Activated naive CD4-positive, alpha-beta T cell treated with anti-CD3 and anti-CD28 coated beads, Interleukin-2, amount 50 U/mL, for 24 hours (primary cell): ENCODE data around the gene PIGL.
A peak's percentile ranks its signal among the peaks of the same experiment; 100 is the strongest.
"Not testable (repeated sequence)": the region's sequence is repeated elsewhere in the genome, so short reads cannot be mapped to it uniquely, and the experiment has no call there.

Experiments
- H3K27ac Mint-ChIP-seq: one replicate; pipeline ENCODE4 v1.8.0; 2021; ENCODE audit warnings: mild to moderate bottlenecking, mixed read lengths
- H3K27me3 Mint-ChIP-seq: one replicate; pipeline ENCODE4 v1.8.0; 2021; ENCODE audit warnings: mixed read lengths
- H3K36me3 Mint-ChIP-seq: one replicate; pipeline ENCODE4 v1.8.0; 2021; ENCODE audit warnings: mixed read lengths
- H3K4me1 Mint-ChIP-seq: one replicate; pipeline ENCODE4 v1.8.0; 2021; ENCODE audit warnings: mixed read lengths
- H3K4me3 Mint-ChIP-seq: one replicate; pipeline ENCODE4 v1.8.0; 2021; ENCODE audit warnings: mild to moderate bottlenecking, mixed read lengths
- H3K9me3 Mint-ChIP-seq: one replicate; pipeline ENCODE4 v1.8.0; 2021; ENCODE audit warnings: mixed read lengths

PIGL gene

GRCh38 chr17:16302856-16303255, 85.8 kb downstream of the PIGL start:
- no peak overlapping the region for H3K4me3 Mint-ChIP-seq
- peaks cover 5% of the 10 kb centered on the region for H3K36me3 Mint-ChIP-seq
- peaks cover 7% of the 10 kb centered on the region for H3K4me1 Mint-ChIP-seq
- no peak overlapping the region for H3K27ac Mint-ChIP-seq
- H3K9me3 Mint-ChIP-seq: no peaks in the 10 kb centered on the region
- H3K27me3 Mint-ChIP-seq: no peaks in the 10 kb centered on the region

DNA sequence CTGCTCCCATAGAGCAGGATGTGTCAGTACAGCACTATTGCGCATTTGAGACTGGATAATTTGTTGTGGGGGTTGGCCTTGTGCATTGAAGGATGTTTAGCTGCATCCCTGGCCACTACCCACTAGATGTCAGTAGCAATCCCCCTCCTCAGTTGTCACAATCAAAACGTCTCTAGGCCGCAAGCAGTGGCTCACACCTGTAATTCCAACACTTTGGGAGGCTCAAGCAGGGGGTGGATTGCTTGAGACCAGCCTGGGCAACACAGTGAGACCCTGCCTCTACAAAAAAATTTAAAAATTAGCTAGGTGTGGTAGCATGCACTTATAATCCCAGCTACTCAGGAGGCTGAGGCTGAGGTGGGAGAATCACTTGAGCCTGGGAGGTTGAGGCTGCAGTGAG, 87.8 kb downstream of the PIGL start:
- Mint-ChIP-seq H3K27ac (no peak overlapping the region), H3K4me1 (no peaks in the 10 kb centered on the region), H3K4me3 (no peak overlapping the region), H3K9me3 (no peaks in the 10 kb centered on the region), H3K27me3 (no peaks in the 10 kb centered on the region), H3K36me3 (peaks cover 5% of the 10 kb centered on the region)

- Mint-ChIP-seq H3K36me3 (peaks cover 11% of the 10 kb centered on the region), H3K9me3 (no peaks in the 10 kb centered on the region), H3K27me3 (no peaks in the 10 kb centered on the region), H3K4me1 (peaks cover 11% of the 10 kb centered on the region), H3K27ac (no peak overlapping the region), H3K4me3 (no peak overlapping the region)
Measured at GRCh38 chr17:16306211-16306610, 89.2 kb downstream of the PIGL start.

- H3K27ac Mint-ChIP-seq, H3K27me3 Mint-ChIP-seq, H3K4me3 Mint-ChIP-seq, H3K9me3 Mint-ChIP-seq: not testable (repeated sequence)
- H3K36me3 Mint-ChIP-seq: peaks cover 12% of the 10 kb centered on the region
- H3K4me1 Mint-ChIP-seq: peaks cover 11% of the 10 kb centered on the region
Measured at GRCh38 chr17:16312061-16312460, 95.1 kb downstream of the PIGL start.

- Mint-ChIP-seq H3K27ac (peak overlapping the region; percentile 55), H3K36me3 (peaks cover 13% of the 10 kb centered on the region), H3K4me1 (peaks cover 11% of the 10 kb centered on the region), H3K27me3 (no peaks in the 10 kb centered on the region), H3K4me3 (no peak overlapping the region), H3K9me3 (no peaks in the 10 kb centered on the region)
Measured at GRCh38 chr17:16313139-16314090, 96.4 kb downstream of the PIGL start.

GRCh38 chr17:16314189-16314588, 97.2 kb downstream of the PIGL start:
- H3K9me3 Mint-ChIP-seq: no peaks in the 10 kb centered on the region
- H3K27me3 Mint-ChIP-seq: no peaks in the 10 kb centered on the region
- H3K4me1 Mint-ChIP-seq: peaks cover 11% of the 10 kb centered on the region
- H3K36me3 Mint-ChIP-seq: peaks cover 13% of the 10 kb centered on the region
- H3K4me3 Mint-ChIP-seq: no peak overlapping the region
- peak overlapping the region; percentile 55 for H3K27ac Mint-ChIP-seq

DNA sequence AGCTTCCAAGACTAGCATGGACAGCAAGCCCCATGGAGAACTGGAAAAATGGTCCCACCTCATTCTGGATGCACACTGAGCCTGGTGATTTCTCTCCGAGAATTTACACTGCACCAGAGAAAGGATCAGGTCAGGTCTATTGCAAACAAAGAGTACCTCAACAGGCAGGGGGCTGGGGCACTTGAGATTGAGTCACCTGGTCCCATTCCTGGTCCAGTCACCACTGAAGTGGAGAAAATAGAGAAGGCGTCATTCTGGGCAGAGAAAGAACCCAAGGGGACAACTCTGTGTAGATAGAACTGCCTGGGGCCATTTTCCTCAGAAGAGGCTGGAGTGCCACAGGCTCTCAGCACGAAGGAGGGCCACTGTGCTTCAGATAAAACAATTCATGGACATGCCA, 97.8 kb downstream of the PIGL start:
- Mint-ChIP-seq H3K27me3 (no peaks in the 10 kb centered on the region), H3K4me3 (no peak overlapping the region), H3K9me3 (no peaks in the 10 kb centered on the region), H3K4me1 (peaks cover 11% of the 10 kb centered on the region), H3K36me3 (peaks cover 13% of the 10 kb centered on the region), H3K27ac (no peak overlapping the region)

GRCh38 chr17:16319969-16320368, 103.0 kb downstream of the PIGL start:
- no peaks in the 10 kb centered on the region for H3K27me3 Mint-ChIP-seq
- H3K4me1 Mint-ChIP-seq: no peaks in the 10 kb centered on the region
- H3K4me3 Mint-ChIP-seq: no peak overlapping the region
- H3K36me3 Mint-ChIP-seq: peaks cover 6% of the 10 kb centered on the region
- no peaks in the 10 kb centered on the region for H3K9me3 Mint-ChIP-seq
- H3K27ac Mint-ChIP-seq: no peak overlapping the region

GRCh38 chr17:16322636-16323035, 105.6 kb downstream of the PIGL start:
- Mint-ChIP-seq H3K4me3 (no peak overlapping the region), H3K27me3 (no peaks in the 10 kb centered on the region), H3K36me3 (peaks cover 6% of the 10 kb centered on the region), H3K27ac (no peak overlapping the region), H3K9me3 (no peaks in the 10 kb centered on the region), H3K4me1 (no peaks in the 10 kb centered on the region)

DNA sequence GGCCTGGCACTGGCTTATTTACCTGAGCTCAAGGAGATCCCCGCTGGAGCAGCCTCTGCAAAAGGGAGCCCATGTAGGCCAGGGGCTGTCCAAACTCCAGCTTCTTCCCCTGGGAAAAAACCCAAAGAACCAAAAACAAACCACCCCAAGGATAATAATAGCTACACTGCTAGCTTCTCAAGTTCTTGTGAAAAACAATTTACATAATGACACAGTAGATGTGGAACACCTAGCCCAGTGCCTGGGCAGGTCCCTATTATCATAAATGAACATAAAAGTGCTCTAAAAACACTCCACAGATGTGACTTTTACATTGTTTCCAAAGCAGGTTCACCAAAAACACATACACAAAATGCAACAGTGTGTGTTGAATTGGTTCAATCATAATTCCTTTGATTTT, 109.0 kb downstream of the PIGL start:
- Mint-ChIP-seq H3K4me3 (no peak overlapping the region), H3K9me3 (no peaks in the 10 kb centered on the region), H3K27ac (no peak overlapping the region), H3K27me3 (no peaks in the 10 kb centered on the region), H3K36me3 (peaks cover 6% of the 10 kb centered on the region), H3K4me1 (no peaks in the 10 kb centered on the region)

DNA sequence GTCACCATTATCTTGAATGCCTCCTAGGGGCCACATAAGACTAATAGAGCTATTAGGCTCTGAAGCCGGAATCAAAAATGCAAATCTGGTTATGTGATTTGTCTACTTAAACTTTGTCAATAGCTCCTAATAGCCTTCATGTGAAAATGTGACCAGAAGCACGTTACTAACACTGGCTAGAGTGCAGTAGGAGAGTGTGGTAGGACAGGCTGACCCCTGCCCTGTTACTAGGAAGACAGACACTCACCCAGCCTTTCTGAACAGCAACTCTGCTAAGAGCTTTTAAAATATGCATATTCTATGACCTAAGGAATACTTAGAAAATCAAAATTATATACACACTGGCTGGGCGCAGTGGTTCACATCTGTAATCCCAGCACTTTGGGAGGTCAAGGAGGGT, 110.0 kb downstream of the PIGL start:
- no peak overlapping the region for H3K27ac Mint-ChIP-seq
- no peaks in the 10 kb centered on the region for H3K27me3 Mint-ChIP-seq
- peaks cover 6% of the 10 kb centered on the region for H3K36me3 Mint-ChIP-seq
- no peak overlapping the region for H3K4me3 Mint-ChIP-seq
- no peaks in the 10 kb centered on the region for H3K4me1 Mint-ChIP-seq
- H3K9me3 Mint-ChIP-seq: no peaks in the 10 kb centered on the region

- H3K36me3 Mint-ChIP-seq: peaks cover 4% of the 10 kb centered on the region
- no peaks in the 10 kb centered on the region for H3K27me3 Mint-ChIP-seq
- H3K4me1 Mint-ChIP-seq: no peaks in the 10 kb centered on the region
- H3K9me3 Mint-ChIP-seq: no peaks in the 10 kb centered on the region
- no peak overlapping the region for H3K4me3 Mint-ChIP-seq
- H3K27ac Mint-ChIP-seq: no peak overlapping the region
Measured at GRCh38 chr17:16328997-16329396, 112.0 kb downstream of the PIGL start.

DNA sequence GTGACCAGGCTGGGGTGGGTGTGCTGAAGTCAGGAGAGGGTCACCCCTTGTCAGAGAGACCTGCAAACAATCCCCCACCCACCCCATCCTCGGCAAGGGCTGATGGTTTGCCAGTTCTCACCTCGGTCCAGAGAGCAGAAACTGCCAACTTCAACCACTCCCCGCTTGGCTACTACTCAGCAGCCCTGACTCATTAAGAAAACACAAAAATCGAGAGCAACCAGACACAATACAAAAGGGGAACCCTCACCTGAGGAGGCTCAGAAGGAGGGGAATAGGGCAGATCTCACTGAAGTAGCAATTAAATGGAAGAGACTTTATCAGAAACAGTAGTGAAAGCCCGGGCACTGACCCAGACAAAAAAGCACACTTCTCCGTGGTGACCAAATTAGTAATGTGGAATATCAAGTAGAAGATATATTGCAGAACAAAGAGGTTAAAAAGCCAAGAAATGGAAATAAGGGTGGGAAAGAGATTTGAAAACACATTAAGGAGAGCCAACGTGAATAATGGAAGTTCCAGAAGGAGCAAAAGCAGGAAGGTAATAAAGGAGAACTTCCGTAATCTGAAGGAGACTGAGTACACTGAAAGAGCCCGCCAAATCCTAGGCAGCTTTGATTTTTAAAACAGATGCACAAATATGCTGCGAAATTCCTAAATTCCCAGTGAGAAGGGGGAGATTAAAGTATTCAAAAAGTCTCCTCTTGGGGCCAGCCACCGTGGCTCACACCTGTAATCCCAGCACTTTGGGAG, 112.7 kb downstream of the PIGL start:
- Mint-ChIP-seq H3K27ac (no peak overlapping the region), H3K36me3 (peaks cover 4% of the 10 kb centered on the region), H3K4me1 (no peaks in the 10 kb centered on the region), H3K27me3 (no peaks in the 10 kb centered on the region), H3K4me3 (no peak overlapping the region), H3K9me3 (no peaks in the 10 kb centered on the region)

GRCh38 chr17:16338391-16338790, 121.4 kb downstream of the PIGL start:
- H3K4me3 Mint-ChIP-seq: no peak overlapping the region
- no peak overlapping the region for H3K27ac Mint-ChIP-seq
- peaks cover 7% of the 10 kb centered on the region for H3K36me3 Mint-ChIP-seq
- H3K9me3 Mint-ChIP-seq: no peaks in the 10 kb centered on the region
- H3K27me3 Mint-ChIP-seq: no peaks in the 10 kb centered on the region
- no peaks in the 10 kb centered on the region for H3K4me1 Mint-ChIP-seq

DNA sequence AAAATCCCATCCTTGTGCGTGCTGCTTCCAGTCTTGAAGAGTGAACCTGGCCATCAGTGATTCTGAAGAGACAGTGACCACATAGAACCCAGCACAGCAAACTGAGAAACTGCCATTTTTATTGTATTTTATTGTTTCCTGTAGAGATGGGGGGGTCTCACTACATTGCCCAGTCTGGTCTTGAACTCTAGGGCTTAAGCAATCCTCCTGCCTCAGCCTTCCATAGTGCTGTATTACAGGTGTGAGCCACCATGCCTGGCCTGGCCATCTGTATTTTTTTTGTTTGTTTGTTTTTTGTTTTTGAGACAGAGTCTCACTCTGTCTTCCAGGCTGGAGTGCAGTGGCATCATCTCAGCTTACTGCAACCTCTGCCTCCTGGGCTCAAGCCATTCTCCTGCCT, 122.4 kb downstream of the PIGL start:
- H3K4me1 Mint-ChIP-seq: no peaks in the 10 kb centered on the region
- no peak overlapping the region for H3K27ac Mint-ChIP-seq
- no peaks in the 10 kb centered on the region for H3K9me3 Mint-ChIP-seq
- H3K4me3 Mint-ChIP-seq: no peak overlapping the region
- no peaks in the 10 kb centered on the region for H3K27me3 Mint-ChIP-seq
- H3K36me3 Mint-ChIP-seq: peaks cover 7% of the 10 kb centered on the region

DNA sequence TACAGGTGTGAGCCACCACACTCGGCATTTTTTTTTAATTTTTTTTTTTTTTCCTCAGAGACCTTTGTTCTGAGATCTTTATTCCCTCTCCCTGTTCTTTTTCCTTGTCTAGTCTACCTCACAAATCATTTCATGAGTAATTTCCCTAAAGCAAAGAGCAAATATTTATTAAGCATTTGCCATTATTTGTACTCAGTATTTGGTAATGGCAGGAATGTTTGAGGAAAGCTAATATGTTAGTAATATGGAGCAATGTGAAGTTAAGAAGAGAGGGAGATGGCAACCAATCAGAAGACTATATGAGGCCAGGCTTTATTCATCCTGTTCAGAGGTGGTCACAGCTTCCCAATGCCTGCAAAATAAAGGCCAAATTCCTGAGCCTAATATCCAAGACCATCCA, 122.9 kb downstream of the PIGL start:
- Mint-ChIP-seq H3K9me3 (no peaks in the 10 kb centered on the region), H3K27ac (no peak overlapping the region), H3K27me3 (no peaks in the 10 kb centered on the region), H3K4me1 (no peaks in the 10 kb centered on the region), H3K36me3 (peaks cover 7% of the 10 kb centered on the region), H3K4me3 (no peak overlapping the region)
